ENCODE measurements around the gene CFH.
"Not testable (repeated sequence)": the region's sequence is repeated elsewhere in the genome, so short reads cannot be mapped to it uniquely, and the experiment has no call there.

Gene CFH

DNA sequence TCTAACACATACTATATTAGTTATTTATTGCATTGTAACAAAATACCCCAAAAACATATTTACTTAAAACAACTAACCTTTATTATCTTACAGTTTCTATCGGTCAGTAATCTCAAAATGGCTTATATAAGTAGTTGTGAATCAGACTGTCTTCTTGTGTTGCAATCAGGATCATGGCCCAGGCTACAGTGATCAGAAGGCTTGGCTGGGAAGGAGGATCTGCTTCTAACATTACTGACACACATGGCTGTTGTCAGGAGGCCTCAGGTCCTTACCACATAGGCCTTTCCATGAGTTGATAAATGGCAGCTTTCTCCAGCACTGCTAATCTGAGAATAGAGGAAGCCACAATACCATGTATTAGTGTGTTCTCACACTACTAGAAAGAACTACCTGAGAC, 33.7 kb downstream of the CFH start:
- no peaks in the 10 kb centered on the region for H3K27me3 Mint-ChIP-seq
- no peaks in the 10 kb centered on the region for H3K9me3 Mint-ChIP-seq
- no peak for DNase-seq
- H3K36me3 Mint-ChIP-seq (ENCODE audit: low read depth), result no peaks in the 10 kb centered on the region
- no peak for ATAC-seq
- no peak overlapping the region for H3K4me3 Mint-ChIP-seq
- no peak overlapping the region for H3K27ac Mint-ChIP-seq
- peaks cover 2% of the 10 kb centered on the region for H3K4me1 Mint-ChIP-seq

GRCh38 chr1:196689001-196689400, 37.2 kb downstream of the CFH start:
- Mint-ChIP-seq H3K9me3 (no peaks in the 10 kb centered on the region), H3K4me1 (peaks cover 2% of the 10 kb centered on the region), H3K4me3 (no peak overlapping the region), H3K27me3 (no peaks in the 10 kb centered on the region), H3K36me3 (ENCODE audit: low read depth) (no peaks in the 10 kb centered on the region), H3K27ac (no peak overlapping the region)
- no peak for DNase-seq
- ATAC-seq, result no peak

- Mint-ChIP-seq H3K27me3 (no peaks in the 10 kb centered on the region), H3K4me1 (no peaks in the 10 kb centered on the region), H3K4me3 (no peak overlapping the region), H3K36me3 (ENCODE audit: low read depth) (no peaks in the 10 kb centered on the region), H3K9me3 (no peaks in the 10 kb centered on the region), H3K27ac (no peak overlapping the region)
- DNase-seq, result no peak
- no peak for ATAC-seq
Measured at GRCh38 chr1:196690582-196690981, 38.7 kb downstream of the CFH start.

DNA sequence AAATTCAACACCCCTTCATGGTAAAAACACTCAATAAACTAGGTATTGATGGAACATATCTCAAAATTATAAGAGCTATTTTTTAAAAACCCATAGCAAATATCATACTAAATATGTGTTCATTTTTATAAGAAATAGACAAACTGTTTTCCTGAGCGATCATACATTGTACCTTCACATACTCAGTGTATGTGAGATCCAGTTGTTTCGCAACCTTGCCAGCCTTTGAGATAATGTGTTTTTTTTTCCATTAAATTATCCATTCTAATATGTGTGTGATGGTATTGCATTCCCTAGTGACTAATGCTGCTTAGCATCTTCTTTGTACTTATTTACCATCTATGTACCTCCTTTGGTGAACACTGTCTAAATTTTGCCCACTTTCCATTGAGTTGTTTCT, 47.1 kb downstream of the CFH start:
- Mint-ChIP-seq H3K27me3 (no peaks in the 10 kb centered on the region), H3K4me3 (no peak overlapping the region)

GRCh38 chr1:196701144-196701543, 49.3 kb downstream of the CFH start:
- Mint-ChIP-seq H3K27me3 (no peaks in the 10 kb centered on the region), H3K9me3 (peaks cover 15% of the 10 kb centered on the region), H3K27ac (no peak overlapping the region), H3K4me1 (no peaks in the 10 kb centered on the region), H3K36me3 (ENCODE audit: low read depth) (peaks cover 1% of the 10 kb centered on the region), H3K4me3 (no peak overlapping the region)
- no peak for ATAC-seq
- no peak for DNase-seq

More for the DNA sequence above, 47.1 kb downstream of the CFH start:
- H3K4me1 Mint-ChIP-seq, result no peaks in the 10 kb centered on the region
- H3K9me3 Mint-ChIP-seq, result peaks cover 15% of the 10 kb centered on the region
- peaks cover 1% of the 10 kb centered on the region for H3K36me3 Mint-ChIP-seq (ENCODE audit: low read depth)
- no peak overlapping the region for H3K27ac Mint-ChIP-seq
- DNase-seq (no peak), ATAC-seq (no peak)

GRCh38 chr1:196709892-196710291, 58.0 kb downstream of the CFH start:
- H3K27me3 Mint-ChIP-seq; DNase-seq; H3K27ac Mint-ChIP-seq; H3K4me3 Mint-ChIP-seq; ATAC-seq; H3K9me3 Mint-ChIP-seq; H3K36me3 Mint-ChIP-seq (ENCODE audit: low read depth); H3K4me1 Mint-ChIP-seq: not testable (repeated sequence)

- H3K36me3 Mint-ChIP-seq (ENCODE audit: low read depth), result no peaks in the 10 kb centered on the region
- H3K27me3 Mint-ChIP-seq, result no peaks in the 10 kb centered on the region
- DNase-seq (no peak), ATAC-seq (no peak)
- H3K9me3 Mint-ChIP-seq, result no peaks in the 10 kb centered on the region
- H3K4me1 Mint-ChIP-seq, result no peaks in the 10 kb centered on the region
- no peak overlapping the region for H3K27ac Mint-ChIP-seq
- H3K4me3 Mint-ChIP-seq, result no peak overlapping the region
Measured at GRCh38 chr1:196717868-196718267, 66.0 kb downstream of the CFH start.

GRCh38 chr1:196723325-196724185, 71.7 kb downstream of the CFH start:
- H3K4me1 Mint-ChIP-seq, result no peaks in the 10 kb centered on the region
- DNase-seq (peak; percentile 30), ATAC-seq (peak; percentile 71)
- no peak overlapping the region for H3K4me3 Mint-ChIP-seq
- H3K9me3 Mint-ChIP-seq, result no peaks in the 10 kb centered on the region
- H3K27ac Mint-ChIP-seq, result no peak overlapping the region
- H3K27me3 Mint-ChIP-seq, result no peaks in the 10 kb centered on the region
- no peaks in the 10 kb centered on the region for H3K36me3 Mint-ChIP-seq (ENCODE audit: low read depth)

GRCh38 chr1:196732526-196732925, 80.7 kb downstream of the CFH start:
- peaks cover 4% of the 10 kb centered on the region for H3K9me3 Mint-ChIP-seq
- H3K27ac Mint-ChIP-seq, result no peak overlapping the region
- no peaks in the 10 kb centered on the region for H3K36me3 Mint-ChIP-seq (ENCODE audit: low read depth)
- DNase-seq, result no peak
- no peak overlapping the region for H3K4me3 Mint-ChIP-seq
- H3K27me3 Mint-ChIP-seq, result no peaks in the 10 kb centered on the region
- H3K4me1 Mint-ChIP-seq, result no peaks in the 10 kb centered on the region
- ATAC-seq, result no peak

GRCh38 chr1:196733091-196733970, 81.5 kb downstream of the CFH start:
- DNase-seq (no peak), ATAC-seq (no peak)
- H3K27ac Mint-ChIP-seq, result no peak overlapping the region
- H3K9me3 Mint-ChIP-seq, result peaks cover 4% of the 10 kb centered on the region
- H3K27me3 Mint-ChIP-seq, result no peaks in the 10 kb centered on the region
- H3K4me3 Mint-ChIP-seq, result no peak overlapping the region
- no peaks in the 10 kb centered on the region for H3K36me3 Mint-ChIP-seq (ENCODE audit: low read depth)
- H3K4me1 Mint-ChIP-seq, result no peaks in the 10 kb centered on the region

DNA sequence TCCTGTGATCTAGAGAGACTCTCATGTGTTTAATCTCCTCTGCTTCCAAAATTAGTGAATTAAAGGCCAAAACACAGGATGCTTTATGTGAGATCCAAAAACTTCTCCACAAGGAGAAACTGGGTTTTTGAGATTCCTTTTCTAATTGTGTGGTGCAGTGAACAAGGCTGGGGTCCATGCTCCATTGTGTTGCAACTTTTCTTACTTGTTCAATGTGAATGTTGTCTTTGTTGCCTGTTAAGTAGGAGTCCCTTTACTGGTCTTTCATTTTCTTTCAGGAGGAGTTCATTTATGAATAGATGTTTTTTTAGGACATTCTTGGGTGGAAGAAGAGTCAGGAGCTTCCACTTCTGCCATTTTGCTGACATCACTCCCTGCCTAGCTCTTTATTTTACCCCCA, 82.2 kb downstream of the CFH start:
- H3K36me3 Mint-ChIP-seq (ENCODE audit: low read depth), result no peaks in the 10 kb centered on the region
- no peak overlapping the region for H3K4me3 Mint-ChIP-seq

GRCh38 chr1:196734460-196734859, 82.6 kb downstream of the CFH start:
- Mint-ChIP-seq H3K27me3 (no peaks in the 10 kb centered on the region), H3K4me3 (no peak overlapping the region), H3K4me1 (no peaks in the 10 kb centered on the region), H3K36me3 (ENCODE audit: low read depth) (no peaks in the 10 kb centered on the region), H3K9me3 (peaks cover 9% of the 10 kb centered on the region), H3K27ac (no peak overlapping the region)
- DNase-seq, result no peak
- ATAC-seq, result no peak

More for the DNA sequence above, 82.2 kb downstream of the CFH start:
- Mint-ChIP-seq H3K27ac (no peak overlapping the region), H3K4me1 (no peaks in the 10 kb centered on the region), H3K27me3 (no peaks in the 10 kb centered on the region), H3K9me3 (peaks cover 4% of the 10 kb centered on the region)
- DNase-seq (no peak), ATAC-seq (no peak)

DNA sequence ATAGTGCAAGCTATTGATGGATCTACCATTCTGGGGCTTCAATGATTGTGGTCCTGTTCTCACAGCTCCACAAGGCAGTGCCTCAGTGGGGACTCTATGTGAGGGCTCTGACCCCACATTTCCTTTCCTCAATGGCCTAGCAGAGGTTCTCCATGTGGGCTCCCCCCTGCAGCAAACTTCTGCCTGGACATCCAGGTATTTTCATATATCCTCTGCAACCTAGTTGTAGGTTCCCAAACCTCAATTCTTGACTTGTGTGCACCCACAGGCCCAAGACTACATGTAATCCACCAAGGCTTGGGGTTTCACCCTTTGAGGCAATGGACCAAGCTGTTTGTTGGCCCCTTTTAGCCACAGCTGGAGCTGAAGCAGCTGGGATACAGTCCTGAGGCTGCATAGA, 86.9 kb downstream of the CFH start:
- no peaks in the 10 kb centered on the region for H3K27me3 Mint-ChIP-seq
- H3K27ac Mint-ChIP-seq, result no peak overlapping the region

DNA sequence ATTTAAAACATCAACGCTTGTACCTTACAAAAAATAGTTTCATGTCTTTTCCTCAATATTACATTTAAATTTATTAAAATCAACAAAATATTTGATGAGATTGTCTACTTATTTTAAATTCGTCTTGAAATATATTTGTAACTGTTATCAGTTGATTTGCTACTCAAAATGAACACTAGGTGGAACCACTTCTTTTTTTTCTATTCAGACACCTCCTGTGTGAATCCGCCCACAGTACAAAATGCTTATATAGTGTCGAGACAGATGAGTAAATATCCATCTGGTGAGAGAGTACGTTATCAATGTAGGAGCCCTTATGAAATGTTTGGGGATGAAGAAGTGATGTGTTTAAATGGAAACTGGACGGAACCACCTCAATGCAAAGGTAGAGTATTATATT, 91.4 kb downstream of the CFH start:
- not testable (repeated sequence) for H3K27me3 Mint-ChIP-seq; H3K4me3 Mint-ChIP-seq; DNase-seq; H3K4me1 Mint-ChIP-seq; H3K36me3 Mint-ChIP-seq (ENCODE audit: low read depth); ATAC-seq; H3K27ac Mint-ChIP-seq
- peaks cover 11% of the 10 kb centered on the region for H3K9me3 Mint-ChIP-seq

More for the DNA sequence above, 86.9 kb downstream of the CFH start:
- Mint-ChIP-seq H3K36me3 (ENCODE audit: low read depth) (no peaks in the 10 kb centered on the region), H3K4me1 (no peaks in the 10 kb centered on the region), H3K9me3 (peaks cover 11% of the 10 kb centered on the region), H3K4me3 (no peak overlapping the region)
- ATAC-seq (no peak), DNase-seq (no peak)
